GM15510 (cell line): ENCODE results near the gene FMR1.

Experiments used
- POLR2A ChIP-seq: IDR thresholded peaks from 3 replicates; pipeline ENCODE4 v1.6.1; 2011; ENCODE audit warnings: borderline replicate concordance; ENCODE audit not compliant: insufficient read length; ENCODE audit errors: extremely low read depth

Gene FMR1

GRCh38 chrX:147911192-147912022 lies at the start of gene FMR1:
Gene FMR1 (plus strand): TSS chrX:147911919. CDS start chrX:147912180, 261 bp downstream.
- peak; percentile 41 for TF ChIP-seq POLR2A

DNA sequence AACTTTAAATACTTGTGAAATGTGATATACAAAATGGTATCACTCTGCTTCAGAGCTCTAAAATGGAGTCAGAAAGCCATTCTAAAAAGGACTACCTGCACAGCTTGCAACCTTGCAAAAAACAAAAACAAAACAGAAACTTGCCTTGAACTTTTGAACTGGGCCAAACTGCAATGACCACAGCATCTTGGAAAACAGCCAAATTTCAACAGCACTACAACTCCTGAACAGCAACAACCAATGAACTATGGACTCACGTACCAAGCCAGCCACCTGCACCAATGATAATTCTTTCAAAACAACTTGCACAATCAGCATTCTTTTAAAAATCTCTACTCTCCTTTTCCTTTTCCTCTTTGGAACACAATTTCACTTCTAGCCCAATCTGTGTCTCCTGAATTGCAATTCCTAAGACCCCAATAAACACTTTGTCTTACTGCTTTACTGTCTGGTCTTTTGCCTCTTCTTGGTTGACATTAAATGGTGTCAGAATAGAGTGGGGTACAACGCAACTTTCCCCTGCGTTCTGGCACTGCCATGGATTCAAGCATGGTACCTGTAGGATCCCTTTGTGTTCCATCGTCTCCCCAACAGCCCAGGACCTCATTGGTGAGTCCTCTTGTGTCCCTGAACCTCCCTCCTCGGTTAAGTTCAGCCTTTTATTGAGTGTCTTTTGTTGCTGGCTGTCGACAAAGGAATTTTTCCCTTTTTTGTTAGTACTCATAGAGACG lies 35.7 kb upstream of the FMR1 start:
- TF ChIP-seq POLR2A = no peak

- TF ChIP-seq POLR2A = no peak
These were observed 34.7 kb upstream of the FMR1 start for GRCh38 chrX:147876849-147877646.

GRCh38 chrX:147877726-147878125 lies 34.0 kb upstream of the FMR1 start:
- no peak for TF ChIP-seq POLR2A

DNA sequence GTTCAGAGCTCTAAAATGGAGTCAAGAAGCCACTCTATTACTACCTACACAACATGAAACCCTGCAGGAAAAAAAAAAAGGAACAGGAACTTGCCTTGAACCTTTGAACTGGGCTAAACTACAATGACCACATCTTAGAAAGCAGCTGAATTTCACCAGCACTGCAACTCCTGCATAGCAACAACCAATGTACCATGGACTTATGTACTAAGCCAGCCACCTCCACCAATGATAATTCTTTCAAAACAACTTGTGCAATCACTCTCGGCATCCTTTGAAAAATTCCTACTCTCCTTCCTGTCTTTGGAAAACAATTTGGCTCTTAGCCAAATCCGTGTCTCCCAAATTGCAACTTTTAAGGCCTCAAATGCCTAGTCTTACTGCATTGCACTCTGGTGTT lies 26.8 kb upstream of the FMR1 start:
- TF ChIP-seq POLR2A = no peak

- no peak for TF ChIP-seq POLR2A
These were observed 21.0 kb upstream of the FMR1 start for GRCh38 chrX:147890756-147891155.

DNA sequence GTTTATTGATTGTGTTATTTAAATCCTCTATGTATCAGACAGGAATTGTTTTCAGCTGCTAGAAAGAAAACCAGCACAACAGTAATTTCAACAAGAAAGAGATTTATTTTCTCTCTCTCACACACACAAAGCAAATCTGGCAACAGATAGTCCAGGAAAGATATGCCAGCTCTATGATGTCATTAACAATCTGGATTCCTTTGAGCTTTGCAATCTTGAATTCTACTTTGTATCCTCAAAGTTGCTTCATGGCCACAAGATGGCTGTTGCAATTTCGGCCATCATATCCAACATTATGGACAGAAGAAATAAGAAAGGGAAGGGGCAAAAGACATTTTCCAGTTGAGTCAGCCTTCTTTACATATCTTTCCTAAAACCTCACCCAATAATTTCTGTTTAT lies 19.8 kb upstream of the FMR1 start:
- TF ChIP-seq POLR2A = no peak

DNA sequence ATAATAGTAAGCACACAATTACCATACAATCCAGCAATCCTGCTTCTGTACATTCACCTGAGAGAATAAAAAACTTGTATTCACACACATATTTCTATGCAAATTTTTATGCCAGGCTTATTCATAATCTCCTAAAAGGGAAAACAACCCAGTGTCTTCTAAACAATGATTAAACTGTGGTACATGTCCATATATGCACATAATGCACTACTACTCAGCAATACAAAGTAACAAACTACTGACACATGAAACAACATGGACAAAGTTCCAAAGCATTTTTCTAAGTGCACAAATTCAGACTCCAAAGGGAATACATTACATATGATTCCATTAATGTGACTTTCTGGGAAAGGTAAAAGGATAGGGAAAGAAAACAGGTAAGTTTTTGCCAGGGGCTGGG lies 18.0 kb upstream of the FMR1 start:
- no peak for TF ChIP-seq POLR2A

DNA sequence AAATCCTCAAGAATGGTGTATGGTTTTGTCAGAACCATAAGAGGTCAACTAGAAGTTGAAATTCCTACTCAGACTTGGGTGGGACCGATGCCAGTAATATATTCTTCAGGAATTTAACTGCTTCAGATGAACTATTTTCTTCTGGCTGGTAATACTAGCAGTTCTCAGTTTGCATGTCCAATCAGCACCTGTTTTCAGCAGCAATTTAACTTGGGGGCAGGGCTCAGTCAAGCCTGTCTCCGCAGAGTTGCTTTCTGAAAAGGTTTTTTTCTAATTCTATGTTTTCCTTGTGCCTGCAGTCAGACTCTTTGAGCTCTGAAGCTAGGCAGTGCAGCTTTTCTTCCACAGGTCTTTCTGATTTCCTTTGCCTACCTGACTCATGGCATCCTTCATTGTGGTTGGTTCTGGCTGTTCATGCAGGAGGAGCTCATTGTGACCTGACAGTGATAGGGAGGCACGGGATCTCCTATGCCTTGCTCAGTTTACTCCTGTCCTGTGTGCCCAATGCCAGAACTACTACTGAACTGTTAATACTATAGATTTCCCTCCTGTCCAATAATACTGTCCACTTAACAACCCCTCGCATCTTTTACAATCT lies 17.3 kb upstream of the FMR1 start:
- TF ChIP-seq POLR2A = no peak

GRCh38 chrX:147897117-147897516 lies 14.6 kb upstream of the FMR1 start:
- TF ChIP-seq POLR2A = no peak

DNA sequence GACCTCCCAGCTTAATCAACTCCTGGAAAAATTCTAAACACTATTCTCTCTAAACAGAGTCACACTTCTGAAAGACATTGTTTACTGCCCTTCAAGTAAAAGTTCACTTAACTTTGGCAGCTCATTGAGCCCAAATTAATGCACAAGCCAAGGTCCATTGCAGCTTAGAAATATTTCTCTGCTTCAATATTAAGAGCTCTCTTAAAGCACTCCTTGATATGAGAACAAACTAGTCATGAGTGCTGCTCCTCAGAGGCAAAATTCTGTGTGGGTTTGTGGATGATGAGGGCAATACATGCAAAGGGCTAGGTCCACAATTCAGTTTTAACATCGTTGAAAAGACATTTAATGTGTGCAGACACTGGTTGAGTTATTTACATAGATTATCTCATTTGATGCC lies 12.8 kb upstream of the FMR1 start:
- no peak for TF ChIP-seq POLR2A

GRCh38 chrX:147899379-147900114 lies 12.2 kb upstream of the FMR1 start:
- TF ChIP-seq POLR2A = no peak

DNA sequence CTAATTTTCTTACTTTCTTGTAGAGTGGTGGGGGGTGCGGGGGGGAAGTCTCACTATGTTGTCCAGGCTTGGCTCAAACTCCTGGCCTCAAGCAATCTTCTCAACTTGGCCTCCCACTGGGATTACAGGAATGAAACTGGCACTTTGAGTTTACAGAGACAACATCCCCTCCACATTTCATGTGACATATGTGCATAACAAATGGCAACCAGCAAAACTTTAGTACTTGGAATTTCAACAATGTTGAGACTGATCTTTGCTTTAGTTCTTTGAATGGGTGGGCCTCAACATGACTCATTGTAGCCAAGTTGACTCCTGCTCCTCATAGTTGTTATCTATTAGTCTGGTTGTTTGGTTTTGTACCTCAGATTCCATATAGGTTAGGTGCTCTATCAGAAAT lies 11.4 kb upstream of the FMR1 start:
- TF ChIP-seq POLR2A = no peak

DNA sequence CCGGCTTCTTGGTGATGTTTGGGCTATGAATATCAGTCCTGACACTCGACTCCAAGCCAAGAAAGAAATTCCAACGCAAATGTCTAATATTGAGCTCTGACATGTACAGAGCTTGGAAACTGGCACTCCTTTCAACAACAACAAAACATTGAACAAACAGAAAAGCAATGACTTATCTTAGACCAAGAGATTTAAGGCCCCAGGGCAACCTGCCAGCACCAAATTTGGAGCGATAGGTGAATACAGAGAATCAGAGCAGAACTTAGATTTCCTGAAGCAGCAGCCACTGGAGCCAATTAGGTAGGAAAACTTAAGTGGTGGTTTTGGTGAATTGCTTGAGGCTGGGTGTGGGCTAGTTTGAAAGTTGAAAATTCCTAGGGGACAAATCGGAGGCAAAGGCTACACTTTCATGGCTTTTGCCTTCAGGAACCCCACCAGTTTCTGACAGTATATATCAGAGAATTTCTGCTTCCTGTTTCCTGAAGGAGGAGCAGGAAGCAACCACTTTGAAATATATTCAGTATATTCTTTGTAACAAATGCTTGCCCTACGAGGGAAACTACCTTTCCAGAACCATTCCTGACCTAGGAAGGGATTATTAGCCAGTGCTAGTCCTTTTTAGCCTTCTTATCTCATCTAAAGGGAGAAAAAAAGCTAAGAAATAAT lies 10.1 kb upstream of the FMR1 start:
- no peak for TF ChIP-seq POLR2A

- no peak for TF ChIP-seq POLR2A
These were observed 9.4 kb upstream of the FMR1 start for GRCh38 chrX:147902270-147902669.

- TF ChIP-seq POLR2A = no peak
These were observed 3.6 kb upstream of the FMR1 start for GRCh38 chrX:147908106-147908505.
